Myocyte (in vitro differentiated cells): ENCODE results near the gene STAT1. TPM values are rescaled to one million over a fixed set of nuclear protein-coding genes. Genes with fewer than 3 reads are reported as not detected.

Experiments
- DNase-seq: peaks from one replicate; pipeline ENCODE4 v3.0.0-alpha.2; 2012; ENCODE audit warnings: low read depth
- total RNA-seq: library from RNA; depleted of rRNA; stranded (reverse); fragments of >200 nt; gene quantifications from 2 replicates; pipeline ENCODE4 v1.2.3, GENCODE V29; 2014

STAT1 gene
- total RNA-seq, 1 donor from 2014 or later, result 116 TPM

DNA sequence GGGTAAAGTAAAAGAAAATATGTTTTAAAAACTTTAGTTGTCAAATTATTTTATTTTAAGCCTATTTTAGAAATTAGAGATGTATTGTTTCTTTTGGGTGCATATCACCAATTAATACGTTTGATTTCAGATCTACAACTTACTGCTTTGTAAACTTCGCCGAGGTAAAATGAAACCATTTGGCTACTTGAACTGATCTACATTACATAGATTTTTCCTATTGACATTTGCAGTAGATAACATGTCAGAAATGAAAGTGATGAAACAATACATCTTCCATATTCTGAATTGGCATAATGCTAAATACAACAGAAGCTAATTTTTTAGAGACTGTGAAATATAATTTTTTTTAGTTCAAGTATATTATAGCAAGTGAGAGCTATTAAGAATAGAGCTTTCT, 93.9 kb downstream of the STAT1 start:
- DNase-seq, result no peak

Other genes starting within 250 kb of the STAT1 start
- 229 and 252 TPM in 2 replicates for gene GLS, start 133.3 kb downstream of the STAT1 start, total RNA-seq
- 0.57 and 1.1 TPM in 2 replicates for gene STAT4, start 136.8 kb upstream of the STAT1 start, total RNA-seq
- 116 and 125 TPM in 2 replicates for gene MYO1B, start 231.2 kb upstream of the STAT1 start, total RNA-seq